ENCODE results near the gene FOXN3.
"Not testable (repeated sequence)": the region's sequence is repeated elsewhere in the genome, so short reads cannot be mapped to it uniquely, and the experiment has no call there.

Gene FOXN3

DNA sequence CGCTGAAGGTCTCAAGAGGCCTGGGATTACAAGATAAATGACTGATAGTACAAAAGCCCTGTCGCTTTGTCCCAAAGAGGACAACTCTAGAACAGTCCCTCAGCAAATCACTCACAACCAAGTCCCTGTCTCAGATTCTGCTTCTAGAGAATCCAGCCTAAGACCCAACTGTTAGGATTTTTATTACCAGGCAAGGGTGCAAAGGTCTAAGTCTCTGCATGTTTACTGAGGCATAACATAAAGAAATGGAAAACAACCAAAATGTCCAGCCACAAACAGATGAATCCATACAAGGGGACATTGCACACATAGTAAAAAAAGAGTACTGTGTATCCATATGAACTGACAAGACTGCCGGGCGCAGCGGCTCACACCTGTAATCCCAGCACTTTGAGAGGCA lies 104.1 kb downstream of the FOXN3 start:
- FAIRE-seq (no peak), DNase-seq (ENCODE audit: extremely low spot score, insufficient read length, low read depth) (no peak)

DNA sequence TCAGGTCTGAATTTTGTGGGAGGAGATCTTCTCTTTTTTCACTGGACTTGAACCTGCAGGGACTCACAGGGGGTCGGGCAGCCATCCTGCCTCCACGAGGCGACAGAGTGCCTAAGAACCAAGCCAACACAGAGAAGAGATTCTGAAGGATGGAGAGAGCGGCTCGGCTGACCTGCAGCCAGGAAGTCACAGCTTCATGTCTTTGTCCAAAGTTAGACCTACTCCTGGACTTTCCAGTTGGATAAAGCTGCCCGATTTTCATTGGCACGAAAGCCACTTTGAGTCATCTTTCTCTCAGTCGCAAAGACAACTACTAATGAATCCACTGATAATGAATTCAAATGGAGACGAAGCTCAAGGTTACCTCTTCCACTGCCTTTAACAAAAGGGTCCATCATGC lies 106.8 kb downstream of the FOXN3 start:
- no peak for DNase-seq (ENCODE audit: extremely low spot score, insufficient read length, low read depth)

DNA sequence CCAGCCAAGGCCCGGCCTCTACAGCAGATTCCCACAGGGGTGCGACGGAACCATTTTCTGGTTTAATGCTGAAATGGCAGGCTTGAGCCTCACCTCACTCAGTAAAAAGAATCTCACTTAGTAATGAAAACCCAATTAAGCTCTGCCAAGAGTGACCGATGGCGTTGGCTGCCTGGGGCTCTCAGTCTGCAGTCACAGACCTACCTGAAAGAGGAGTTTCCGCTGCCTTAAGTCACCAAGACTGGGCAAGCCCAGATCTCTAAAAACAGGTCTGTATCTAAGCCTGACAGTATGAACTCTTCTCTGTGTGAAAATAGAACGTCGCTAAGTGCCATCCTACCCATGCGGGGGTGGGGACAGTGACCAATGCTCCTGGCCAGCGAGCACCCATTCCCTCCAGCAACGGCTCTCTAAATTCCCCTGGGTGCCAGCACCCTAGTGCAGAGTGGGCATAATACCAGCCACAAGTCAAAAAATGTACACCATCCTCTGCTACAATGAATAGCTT lies 107.3 kb downstream of the FOXN3 start:
- no peak for DNase-seq (ENCODE audit: extremely low spot score, insufficient read length, low read depth)
- no peak for FAIRE-seq

More for the DNA sequence above, 106.8 kb downstream of the FOXN3 start:
- no peak for FAIRE-seq

DNA sequence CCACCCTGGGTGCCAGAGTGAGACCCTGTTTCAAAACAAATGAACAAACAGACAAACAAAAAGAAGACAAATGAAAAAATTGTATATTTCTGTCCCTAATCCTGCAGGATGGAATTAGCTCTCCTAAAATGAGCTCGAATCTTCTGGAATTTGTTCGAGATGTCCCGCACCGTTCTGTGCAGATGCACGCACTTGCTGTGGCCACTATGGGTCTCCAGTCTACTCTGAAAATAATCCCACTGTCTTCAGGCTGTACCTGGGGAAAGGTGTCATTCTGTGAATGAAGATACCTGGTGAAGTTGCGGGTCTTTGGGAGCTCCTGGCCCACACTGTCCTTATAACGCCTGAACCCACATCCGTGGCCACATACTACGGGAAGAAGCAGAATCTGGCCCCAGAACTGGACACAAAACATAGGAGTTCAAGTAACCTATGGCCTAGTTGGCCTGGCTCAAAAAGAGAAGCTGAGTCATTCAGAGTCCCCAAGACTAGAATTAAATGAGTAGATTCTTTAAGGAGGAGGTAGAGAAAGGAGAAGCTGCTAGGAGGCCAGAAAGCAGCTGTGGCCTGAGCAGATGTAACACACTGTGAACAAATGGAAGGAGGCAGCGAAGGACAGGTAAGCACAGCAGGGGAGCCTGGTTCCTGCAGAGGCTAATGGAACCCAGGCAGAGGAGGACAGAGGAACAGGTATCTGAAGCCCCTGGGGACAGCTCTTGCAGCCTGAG lies 108.6 kb downstream of the FOXN3 start:
- DNase-seq (ENCODE audit: extremely low spot score, insufficient read length, low read depth), result peak; percentile 28
- FAIRE-seq, result peak; percentile 73

DNA sequence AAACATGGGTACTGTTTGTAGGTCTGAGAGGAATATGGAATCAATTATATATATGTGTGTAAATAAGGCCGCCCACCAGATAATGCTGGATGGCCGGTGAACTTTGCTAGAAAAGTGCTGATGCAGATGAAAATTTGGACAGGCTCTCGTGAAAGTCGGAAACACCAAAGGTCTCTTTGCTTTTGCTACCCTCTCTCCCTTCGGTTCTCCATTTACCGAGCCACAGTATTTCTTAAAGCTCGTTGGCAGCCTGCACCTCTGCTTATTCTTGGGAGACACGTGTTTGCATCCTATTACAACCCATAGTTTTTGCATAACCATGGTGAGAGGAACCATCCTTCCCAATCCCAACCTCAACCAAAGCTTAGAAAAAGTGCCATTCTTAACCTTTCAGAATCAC lies 109.6 kb downstream of the FOXN3 start:
- FAIRE-seq (peak; percentile 42), DNase-seq (ENCODE audit: extremely low spot score, insufficient read length, low read depth) (no peak)

DNA sequence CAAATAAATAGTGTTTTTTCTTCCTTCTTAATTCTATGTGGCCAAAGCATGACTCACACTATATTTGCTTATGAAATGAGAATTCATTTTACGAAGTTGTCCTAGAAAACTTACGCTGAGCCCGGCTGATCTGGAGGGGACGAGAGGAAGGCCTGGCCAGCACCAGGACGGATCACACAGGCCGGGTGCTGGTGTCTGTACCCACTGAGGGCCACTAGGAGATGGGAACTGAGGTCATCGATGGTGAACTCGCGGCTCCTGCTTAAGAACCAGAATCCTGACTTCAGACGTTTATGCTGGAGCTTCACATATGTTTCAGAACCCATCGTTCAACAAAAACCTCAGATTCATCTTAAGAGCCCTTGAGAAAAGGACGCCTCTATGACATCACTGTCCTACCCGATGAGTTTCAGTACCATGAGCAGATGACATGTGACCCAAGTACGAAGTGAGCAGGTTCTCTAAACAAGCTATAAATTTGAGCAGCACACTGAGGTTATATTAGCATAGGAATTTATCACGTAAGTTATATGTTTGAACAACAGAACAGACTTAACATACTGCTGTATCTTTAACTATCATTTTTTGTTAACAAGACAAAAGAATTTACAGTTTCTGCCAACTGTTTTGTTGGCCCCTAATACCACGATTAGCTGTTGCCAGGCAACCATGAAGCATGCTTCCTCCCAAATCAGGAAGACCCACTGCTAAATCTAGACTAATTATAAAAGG lies 111.9 kb downstream of the FOXN3 start:
- DNase-seq (ENCODE audit: extremely low spot score, insufficient read length, low read depth) (no peak), FAIRE-seq (peak; percentile 83)

DNA sequence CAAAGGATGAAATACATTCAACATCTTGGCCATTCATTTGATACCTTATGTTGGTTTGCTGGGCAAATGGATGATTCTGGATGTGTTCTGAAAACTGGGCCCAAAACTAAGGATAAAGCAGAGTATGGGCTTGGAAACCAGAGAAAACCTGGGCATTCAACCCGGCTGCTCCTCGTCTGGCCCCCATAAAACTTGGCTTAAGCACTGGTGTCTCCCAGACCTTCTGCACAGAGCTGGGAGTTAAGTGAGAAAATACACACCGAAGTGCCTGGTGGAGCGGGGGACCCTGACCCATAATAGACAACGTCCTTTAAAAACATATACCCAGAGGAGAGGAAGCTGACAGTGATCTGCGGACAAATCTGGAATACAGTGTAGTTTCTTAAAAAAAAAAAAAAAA lies 112.5 kb downstream of the FOXN3 start:
- DNase-seq (ENCODE audit: extremely low spot score, insufficient read length, low read depth), result no peak
- FAIRE-seq, result no peak

DNA sequence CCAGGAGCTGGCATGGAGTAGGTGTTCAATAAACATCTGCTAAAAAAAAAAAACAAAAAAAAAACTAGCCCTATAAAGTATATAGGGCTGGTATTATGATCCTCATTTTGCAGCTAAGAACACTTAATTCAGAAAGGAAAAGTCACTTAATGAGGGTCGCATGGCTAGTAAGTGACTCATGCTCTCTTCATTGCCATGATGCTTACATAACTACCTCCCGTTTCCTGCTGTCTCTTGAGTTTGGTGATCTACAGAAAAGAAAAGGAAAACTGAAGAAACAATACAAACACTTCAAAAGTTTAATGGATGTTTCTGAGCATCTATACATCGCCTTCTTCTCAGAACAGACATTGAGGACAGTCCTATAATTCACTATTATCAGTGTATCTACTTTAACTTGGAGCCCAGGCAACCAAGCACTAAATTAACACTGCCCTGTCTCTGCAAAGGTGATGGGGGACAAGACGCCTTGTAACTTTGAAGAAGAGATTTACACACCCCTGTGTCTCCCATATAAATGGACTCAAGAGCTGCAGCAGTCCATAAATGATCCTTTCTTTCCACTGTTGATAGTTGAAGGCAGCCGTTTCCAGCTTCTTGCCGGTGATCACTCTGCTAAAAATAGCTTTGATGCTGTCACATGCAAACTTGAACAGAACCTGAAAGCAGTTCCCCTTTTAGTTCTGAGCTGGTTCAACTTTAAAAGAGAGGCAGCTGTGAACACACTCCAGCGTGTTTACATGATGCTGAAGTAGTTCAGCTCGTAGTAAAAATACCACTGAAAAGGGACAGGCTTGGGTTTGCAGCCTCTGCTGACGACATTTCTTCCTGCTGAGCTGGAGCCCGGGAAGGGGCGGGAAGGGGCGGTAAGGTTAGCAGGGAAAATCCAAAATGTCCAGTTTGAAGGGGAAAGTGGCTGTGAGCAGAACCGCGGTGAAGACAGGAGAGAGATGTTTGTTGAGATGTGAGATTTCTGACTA lies 113.3 kb downstream of the FOXN3 start:
- no peak for DNase-seq (ENCODE audit: extremely low spot score, insufficient read length, low read depth)
- FAIRE-seq, result peak; percentile 91

DNA sequence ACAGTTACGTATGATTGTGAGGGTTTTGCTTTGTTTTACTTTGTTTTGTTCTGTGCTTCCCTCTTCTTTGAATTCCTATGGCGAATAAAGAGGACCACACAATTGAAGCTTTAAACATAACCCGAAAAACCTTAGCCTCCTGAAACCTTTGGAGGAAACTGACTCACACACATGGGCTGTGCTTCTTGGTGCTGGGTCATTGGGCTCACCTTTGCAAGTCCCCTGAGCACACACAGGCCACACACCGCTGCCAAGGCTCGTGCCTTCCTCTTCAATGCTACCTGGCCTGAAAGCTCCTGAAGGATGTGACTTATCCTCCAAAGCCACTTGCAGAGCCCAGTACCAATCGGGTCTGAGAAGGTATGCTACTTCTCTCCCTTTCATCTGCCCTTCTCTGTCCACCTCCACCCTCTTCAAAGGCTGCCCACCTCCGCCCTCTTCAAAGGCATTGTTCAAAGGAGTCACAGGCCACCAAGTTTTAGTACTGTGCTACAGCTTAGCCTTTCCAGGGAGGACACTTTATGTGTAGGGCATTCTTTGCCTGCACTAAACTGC lies 114.6 kb downstream of the FOXN3 start:
- DNase-seq (ENCODE audit: extremely low spot score, insufficient read length, low read depth) (no peak), FAIRE-seq (no peak)

DNA sequence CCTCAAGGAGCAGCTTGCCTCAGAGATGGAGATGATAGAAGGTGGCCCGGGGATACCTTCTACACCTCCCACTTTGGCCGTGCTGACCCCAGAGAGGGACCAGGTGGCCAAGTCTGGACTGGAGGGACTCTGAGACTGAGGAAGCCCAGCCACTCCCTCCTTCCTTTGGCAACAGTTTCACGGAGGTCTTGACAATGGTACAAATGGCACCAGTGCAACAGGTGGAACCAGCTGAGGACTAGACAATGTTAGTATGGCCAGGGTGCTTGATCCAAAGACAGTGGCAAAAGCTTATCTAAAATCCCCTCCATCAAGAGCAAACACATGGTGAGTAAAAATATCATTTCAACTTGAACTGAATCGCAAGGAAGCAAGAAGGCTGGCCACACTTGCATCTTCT lies 117.4 kb downstream of the FOXN3 start:
- FAIRE-seq (no peak), DNase-seq (ENCODE audit: extremely low spot score, insufficient read length, low read depth) (no peak)

DNA sequence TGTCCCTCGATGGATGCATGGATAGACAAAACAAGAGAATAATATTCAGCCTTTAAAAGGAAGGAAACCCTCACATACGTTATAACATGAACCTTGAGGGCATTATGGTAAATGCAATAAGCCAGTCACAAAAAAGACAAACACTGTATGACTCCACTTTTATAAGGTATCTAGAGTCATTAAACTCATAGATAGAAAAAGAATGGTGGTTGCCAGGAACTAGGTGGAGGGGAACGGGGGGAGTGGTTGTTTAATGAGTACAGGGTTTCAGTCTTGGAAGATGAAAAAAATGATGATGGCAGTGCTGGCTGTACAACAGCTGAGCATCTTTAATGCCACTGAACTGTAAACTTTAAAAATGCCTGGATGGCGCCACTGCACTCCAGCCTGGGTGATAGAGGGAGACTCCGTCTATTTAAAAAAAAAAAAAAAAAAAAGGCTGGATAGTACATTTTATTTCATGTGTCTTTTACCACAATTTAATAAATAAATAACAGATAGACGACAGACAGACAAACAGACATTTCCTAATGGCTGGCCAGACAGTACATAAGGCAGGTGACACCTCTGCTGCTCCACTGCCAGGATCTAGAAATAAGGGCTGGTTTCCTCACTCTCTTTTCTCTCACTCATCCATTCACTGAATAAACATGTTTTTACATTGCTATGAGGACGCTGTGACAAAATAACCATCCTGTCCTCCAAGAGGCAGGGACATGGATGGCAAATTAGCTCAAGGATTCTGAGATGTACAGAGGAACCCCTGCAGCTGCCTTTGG lies 118.8 kb downstream of the FOXN3 start:
- DNase-seq (ENCODE audit: extremely low spot score, insufficient read length, low read depth) (no peak), FAIRE-seq (no peak)

DNA sequence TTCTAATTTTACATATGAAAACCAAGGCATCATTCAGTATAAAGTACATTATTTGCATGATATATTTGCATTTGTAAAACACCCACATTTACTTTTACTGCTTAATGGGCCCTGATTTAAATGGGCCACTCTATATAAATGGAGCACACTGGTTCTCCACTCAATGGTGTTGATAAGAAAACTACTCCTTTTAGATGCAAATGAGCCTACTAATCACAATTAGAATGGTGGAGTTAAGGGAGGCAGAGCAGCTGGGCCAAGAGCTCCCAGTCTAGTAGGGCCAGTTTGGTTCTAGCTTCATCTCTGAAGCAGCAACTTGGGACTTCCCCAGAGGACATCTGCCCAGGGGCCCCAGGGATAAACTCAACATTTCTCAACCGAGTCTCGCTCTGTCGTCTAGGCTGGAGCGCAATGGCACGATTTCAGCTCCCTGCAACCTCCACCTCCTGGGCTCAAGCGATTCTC lies 120.7 kb downstream of the FOXN3 start:
- FAIRE-seq (no peak), DNase-seq (ENCODE audit: extremely low spot score, insufficient read length, low read depth) (no peak)

DNA sequence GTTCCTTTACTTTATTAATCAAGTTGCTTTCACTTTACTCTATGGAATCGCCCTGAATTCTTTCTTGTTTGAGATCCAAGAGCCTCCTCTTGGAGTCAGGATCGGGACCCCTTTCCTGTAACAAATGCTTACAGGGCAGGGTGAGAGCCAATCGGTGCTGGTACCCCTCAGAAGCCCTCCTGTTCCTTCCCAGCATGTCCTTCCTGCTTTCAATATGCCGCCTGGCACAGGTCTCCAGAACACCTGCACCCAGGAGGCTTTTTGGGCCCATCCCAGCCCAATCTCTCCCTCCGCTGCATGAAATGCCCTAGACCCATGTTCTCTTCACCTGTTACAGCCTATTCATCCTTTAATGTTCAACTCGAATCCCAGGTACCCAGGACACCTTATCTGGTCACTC lies 122.2 kb downstream of the FOXN3 start:
- FAIRE-seq, result no peak
- DNase-seq (ENCODE audit: extremely low spot score, insufficient read length, low read depth), result no peak

DNA sequence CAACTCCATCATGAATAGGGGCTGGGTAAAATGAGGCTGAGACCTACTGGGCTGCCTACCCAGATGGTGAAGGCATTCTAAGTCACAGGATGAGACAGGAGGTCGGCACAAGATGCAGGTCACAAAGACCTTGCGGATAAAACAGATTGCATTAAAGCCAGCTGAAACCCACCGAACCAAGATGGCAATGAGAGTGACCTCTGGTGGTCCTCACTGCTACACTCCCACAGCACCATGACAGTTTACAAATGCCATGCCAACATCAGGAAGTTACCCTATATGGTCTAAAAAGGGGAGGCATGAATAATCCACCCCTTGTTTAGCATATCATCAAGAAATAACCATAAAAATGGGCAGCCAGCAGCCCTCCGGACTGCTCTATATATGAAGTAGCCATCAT lies 122.6 kb downstream of the FOXN3 start:
- not testable (repeated sequence) for FAIRE-seq; DNase-seq (ENCODE audit: extremely low spot score, insufficient read length, low read depth)

DNA sequence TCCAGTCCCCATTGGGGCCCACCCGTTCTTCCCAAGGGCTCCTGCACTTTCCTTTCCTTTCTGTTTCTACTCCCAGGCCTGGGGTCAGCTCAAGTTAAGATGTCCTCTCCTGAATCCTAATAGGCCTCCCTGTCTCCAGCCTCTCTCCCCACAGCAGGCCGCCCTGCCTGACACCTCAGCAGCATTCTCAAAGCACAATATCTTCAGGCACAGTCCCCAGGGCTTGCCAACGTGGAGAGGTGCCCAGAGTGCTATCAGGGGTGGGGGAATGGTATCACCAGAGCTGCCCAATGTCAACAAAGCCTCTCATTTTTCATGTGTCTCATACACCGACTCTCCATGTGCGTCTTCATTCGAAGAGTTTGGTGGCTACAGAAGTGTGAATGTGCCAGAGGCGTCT lies 123.0 kb downstream of the FOXN3 start:
- DNase-seq (ENCODE audit: extremely low spot score, insufficient read length, low read depth), result no peak
- FAIRE-seq, result no peak

DNA sequence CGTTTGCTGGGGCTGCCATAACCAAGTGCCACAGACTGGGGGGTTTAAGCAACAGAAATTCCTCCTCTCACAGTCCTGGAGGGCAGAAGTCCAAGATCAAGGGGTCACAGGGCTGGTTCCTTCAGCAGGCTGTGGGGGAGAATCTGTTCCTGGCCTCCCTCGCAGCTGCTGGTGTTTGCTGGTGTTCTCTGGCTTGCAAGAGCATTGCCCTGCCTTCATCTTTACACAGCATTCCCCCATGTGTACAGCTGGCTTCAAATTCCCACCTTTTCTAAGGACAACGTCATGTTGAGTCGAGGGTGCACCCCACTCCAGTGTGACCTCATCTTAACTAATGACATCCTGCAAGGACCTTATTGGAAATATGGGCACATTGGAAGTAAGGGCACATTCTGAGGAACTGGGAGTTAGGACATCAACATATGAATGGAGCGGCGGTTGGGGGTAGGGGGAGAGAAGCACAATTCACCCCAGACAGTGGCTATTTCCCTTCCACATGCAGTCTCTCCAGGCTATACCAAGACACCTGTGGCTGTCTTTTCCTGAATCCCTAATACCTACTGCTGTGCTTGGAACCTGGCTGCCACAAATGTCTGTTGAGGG lies 123.6 kb downstream of the FOXN3 start:
- no peak for DNase-seq (ENCODE audit: extremely low spot score, insufficient read length, low read depth)
- FAIRE-seq, result no peak

DNA sequence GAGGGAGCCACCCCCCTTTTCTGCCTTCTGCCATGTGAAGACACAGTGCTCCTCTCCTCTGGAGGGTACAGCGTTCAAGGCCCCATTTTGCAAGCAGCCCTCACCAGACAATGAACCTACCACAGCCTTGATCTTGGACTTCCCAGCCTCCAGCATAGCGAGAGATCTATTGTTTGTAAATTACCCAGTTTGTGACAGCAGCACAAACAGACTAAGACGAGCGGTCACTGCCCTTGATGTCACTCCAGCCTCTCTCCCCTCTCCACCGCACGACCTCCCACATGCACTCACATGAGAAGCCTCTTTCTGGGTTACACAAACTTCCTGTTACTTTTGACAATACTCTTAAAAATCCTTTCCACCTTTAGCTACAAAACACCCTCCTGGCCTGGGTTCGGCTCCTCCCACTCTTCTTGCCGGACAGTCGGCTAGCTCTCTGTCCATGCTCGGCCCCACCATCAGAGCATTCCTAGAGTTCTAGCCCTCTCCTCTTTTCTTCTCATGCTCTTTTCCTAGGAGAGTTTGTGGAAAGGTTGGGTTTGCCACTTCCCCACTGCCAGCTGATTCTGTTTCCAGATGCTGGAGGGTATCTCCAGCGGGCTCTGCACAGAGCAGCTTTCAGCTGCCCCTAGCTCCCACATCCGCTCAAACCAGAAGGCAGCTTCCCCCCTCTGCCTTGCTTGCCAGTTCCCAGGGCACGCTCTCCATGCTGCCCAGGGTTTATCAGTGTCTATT lies 124.3 kb downstream of the FOXN3 start:
- DNase-seq (ENCODE audit: extremely low spot score, insufficient read length, low read depth) (no peak), FAIRE-seq (no peak)

DNA sequence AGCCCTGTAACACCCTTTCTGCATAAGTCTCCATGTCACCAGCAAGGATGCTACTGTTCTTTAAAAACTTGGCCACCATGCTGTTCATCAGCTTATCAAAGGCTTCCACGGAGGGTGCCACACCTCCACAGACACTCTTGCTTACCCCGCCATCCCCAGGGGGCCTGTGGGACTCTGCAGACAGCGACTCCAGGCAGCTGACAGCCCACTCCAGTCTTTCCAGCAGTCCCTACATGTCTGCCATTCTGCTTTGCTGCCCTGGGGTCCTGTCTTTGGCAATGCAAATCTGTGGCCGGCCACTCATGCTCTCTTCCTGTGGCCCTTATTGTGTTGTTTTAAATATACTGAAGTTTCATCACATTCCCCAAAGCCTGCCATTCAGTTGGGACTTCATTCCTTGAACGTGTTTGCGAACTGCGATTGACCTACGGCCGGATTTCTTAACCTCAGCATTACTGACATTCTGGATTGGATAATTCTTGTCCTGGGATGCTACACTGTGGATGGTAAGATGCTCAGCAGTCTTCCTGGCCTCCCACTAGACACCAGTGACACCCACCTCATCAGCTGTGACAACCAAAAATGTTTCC lies 125.6 kb downstream of the FOXN3 start:
- DNase-seq (ENCODE audit: extremely low spot score, insufficient read length, low read depth) (no peak), FAIRE-seq (no peak)
